IMR-90 (cell line): ENCODE data around the gene FAM53B. TPM values are rescaled to one million over a fixed set of nuclear protein-coding genes. Genes with fewer than 3 reads are reported as not detected.

ENCODE experiments used
- ATAC-seq: fragments of 200-7000 bp; cut with Tn5 transposase; 2 replicates; pipeline ENCODE4 v1.9.1; 2020; ENCODE audit warnings: low read depth, mild to moderate bottlenecking, moderate library complexity
- BruUV-seq: library from RNA; stranded (reverse); fragments of 400-500 nt; replicated peaks from 2 replicates; lab custom pipeline; 2021; lab: Mats Ljungman, UMichigan
- CTCF ChIA-PET: fragments of 300-600 bp; formaldehyde crosslinking; extraction: SDS; loops from one replicate; lab custom pipeline; 2021; ENCODE audit warnings: antibody characterized with exemption; lab: Yijun Ruan, JAX
- POLR2A ChIA-PET: fragments of 300-600 bp; sonication (Branson Sonifier 250); formaldehyde crosslinking; loops from one replicate; lab custom pipeline; 2022; ENCODE audit warnings: antibody characterized with exemption; ENCODE audit not compliant: unreplicated experiment; lab: Charles Lee
- DNase-seq: peaks from one replicate; pipeline ENCODE4 v3.0.0; 2013
- H2AFZ ChIP-seq: replicated peaks from 2 replicates; pipeline ENCODE3; 2013; ENCODE audit warnings: low read length, mild to moderate bottlenecking; ENCODE audit not compliant: poor library complexity
- H2AK5ac ChIP-seq: 2 replicates; pipeline ENCODE4 v1.6.1; 2013; ENCODE audit warnings: low read depth, low read length, inconsistent platforms
- H2AK9ac ChIP-seq: replicated peaks from 2 replicates; pipeline ENCODE3; 2013; ENCODE audit warnings: mild to moderate bottlenecking, low read depth, low read length, moderate library complexity; ENCODE audit not compliant: poor library complexity
- H2BK120ac ChIP-seq: 2 replicates; pipeline ENCODE4 v1.6.1; 2013; ENCODE audit warnings: low read depth, low read length, inconsistent platforms
- H2BK15ac ChIP-seq: 3 replicates; pipeline ENCODE4 v1.6.1; 2013; ENCODE audit warnings: low read depth, low read length, inconsistent platforms
- H2BK20ac ChIP-seq: 2 replicates; pipeline ENCODE4 v1.6.1; 2013; ENCODE audit warnings: low read depth, mild to moderate bottlenecking, inconsistent platforms, low read length, moderate library complexity
- H2BK5ac ChIP-seq: 2 replicates; pipeline ENCODE4 v1.6.1; 2013; ENCODE audit warnings: mild to moderate bottlenecking, low read depth, low read length, inconsistent platforms; ENCODE audit not compliant: poor library complexity, severe bottlenecking
- H3K14ac ChIP-seq: replicated peaks from 2 replicates; pipeline ENCODE4 v1.6.1; 2013; ENCODE audit warnings: low read depth, low read length, inconsistent platforms
- H3K18ac ChIP-seq: 2 replicates; pipeline ENCODE4 v1.6.1; 2013; ENCODE audit warnings: low read depth, low read length, control low read depth
- H3K23ac ChIP-seq: 2 replicates; pipeline ENCODE4 v1.6.1; 2013; ENCODE audit warnings: low read depth, low read length, inconsistent platforms
- H3K27ac ChIP-seq: 2 replicates; pipeline ENCODE4 v1.5.1; 2013; ENCODE audit warnings: mild to moderate bottlenecking, control low read depth, low read length; ENCODE audit not compliant: insufficient read depth
- H3K27me3 ChIP-seq: 2 replicates; pipeline ENCODE4 v1.6.1; 2013; ENCODE audit warnings: low read length; ENCODE audit not compliant: control insufficient read depth, insufficient read depth
- H3K36me3 ChIP-seq: 2 replicates; pipeline ENCODE4 v1.6.1; 2013; ENCODE audit warnings: low read length, mixed read lengths; ENCODE audit not compliant: control insufficient read depth, insufficient read depth
- H3K4ac ChIP-seq: 2 replicates; pipeline ENCODE4 v1.6.1; 2013; ENCODE audit warnings: low read depth, low read length, inconsistent platforms
- H3K4me1 ChIP-seq: 2 replicates; pipeline ENCODE4 v1.6.1; 2013; ENCODE audit warnings: low read length, mixed read lengths; ENCODE audit not compliant: control insufficient read depth, insufficient read depth
- H3K4me2 ChIP-seq: 2 replicates; pipeline ENCODE4 v1.6.1; 2013; ENCODE audit warnings: low read depth, mild to moderate bottlenecking, control low read depth, low read length, moderate library complexity
- H3K4me3 ChIP-seq: 2 replicates; pipeline ENCODE4 v1.5.1; 2013; ENCODE audit warnings: low read depth, mild to moderate bottlenecking, control low read depth, low read length, moderate library complexity; ENCODE audit not compliant: insufficient read depth
- H3K56ac ChIP-seq: 2 replicates; pipeline ENCODE4 v1.6.1; 2013; ENCODE audit warnings: low read length, inconsistent platforms; ENCODE audit not compliant: insufficient read depth; ENCODE audit errors: extremely low read depth
- H3K79me1 ChIP-seq, 2 experiments: 2 replicates each; pipeline ENCODE4 v1.6.1; 2013; ENCODE audit warnings: low read length in 2 of 2, inconsistent platforms in 1 of 2, low read depth in 1 of 2
- H3K9ac ChIP-seq: 2 replicates; pipeline ENCODE4 v1.6.1; 2013; ENCODE audit warnings: low read depth, low read length, control low read depth
- H3K9me1 ChIP-seq: 2 replicates; pipeline ENCODE4 v1.6.1; 2013; ENCODE audit warnings: low read length, inconsistent platforms; ENCODE audit not compliant: insufficient read depth
- H3K9me3 ChIP-seq: 2 replicates; pipeline ENCODE4 v1.6.1; 2013; ENCODE audit warnings: low read length; ENCODE audit not compliant: control insufficient read depth, insufficient read depth
- H4K20me1 ChIP-seq: 2 replicates; pipeline ENCODE4 v1.6.1; 2013; ENCODE audit warnings: low read length, inconsistent platforms; ENCODE audit not compliant: insufficient read depth
- H4K5ac ChIP-seq: 2 replicates; pipeline ENCODE4 v1.6.1; 2013; ENCODE audit warnings: mild to moderate bottlenecking, low read depth, low read length, control low read depth
- H4K8ac ChIP-seq, 2 experiments: 2 replicates each; pipeline ENCODE4 v1.6.1; 2013; ENCODE audit warnings: low read depth in 2 of 2, low read length in 2 of 2, control low read depth in 1 of 2, inconsistent platforms in 1 of 2
- H4K91ac ChIP-seq: 2 replicates; pipeline ENCODE4 v1.6.1; 2013; ENCODE audit warnings: low read depth, low read length, inconsistent platforms; ENCODE audit not compliant: insufficient read depth
- BHLHE40 ChIP-seq: fragments of 150-350 bp; IDR thresholded peaks from 2 replicates; pipeline ENCODE4 v1.6.1; 2016; ENCODE audit warnings: mild to moderate bottlenecking, low read depth, low read length
- CEBPB ChIP-seq: IDR thresholded peaks from 2 replicates; pipeline ENCODE4 v1.6.1; 2012; ENCODE audit warnings: low read depth, low read length, improper control_type of control experiment
- MAFK ChIP-seq: IDR thresholded peaks from 2 replicates; pipeline ENCODE4 v1.6.1; 2012; ENCODE audit warnings: low read depth, low read length, improper control_type of control experiment
- NFE2L2 ChIP-seq: fragments of 150-350 bp; IDR thresholded peaks from 2 replicates; pipeline ENCODE4 v1.6.1; 2016; ENCODE audit warnings: low read depth, mild to moderate bottlenecking, low read length
- WGBS, 2 experiments: methylation state at CpG; one replicate each; pipeline versions ENCODE4 v1.1.5 to v1.1.7; 2013; ENCODE audit warnings: missing lambda C conversion rate in 2 of 2; ENCODE audit not compliant: insufficient read length in 1 of 2; ENCODE audit errors: extremely low coverage in 2 of 2; 5-methylcytosine and 5-hydroxymethylcytosine counted together
- dilution Hi-C: fragments of 300-500 bp; cut with HindIII; formaldehyde crosslinking; loops from one replicate; pipeline ENCODE4 v1.14.3; 2018; ENCODE audit warnings: low sequenced_read_pairs; ENCODE audit not compliant: unreplicated experiment
- in situ Hi-C: fragments of 300-500 bp; cut with MboI; formaldehyde crosslinking; loops from 3 replicates; pipeline ENCODE4 v1.14.3; 2019; ENCODE audit warnings: low sequenced_read_pairs, inconsistent platforms, mixed read lengths
- intact Hi-C: fragments of 100-400 bp; cut with micrococcal nuclease; formaldehyde crosslinking; loops from 2 replicates; pipeline ENCODE4 v1.10.0; 2022
- polyA plus RNA-seq, 3 experiments: library from polyadenylated mRNA; depleted of rRNA; stranded (reverse); fragments of >200 nt; gene quantifications; 2 replicates each; pipeline ENCODE4 v1.2.3, GENCODE V29; 2012; ENCODE audit warnings: low replicate concordance in 1 of 3
- total RNA-seq: library from RNA; depleted of rRNA; stranded (reverse); fragments of >200 nt; gene quantifications from 2 replicates; pipeline ENCODE4 v1.2.3, GENCODE V29; 2012

The FAM53B gene
- total and polyA plus RNA-seq, 2 of the 4 experiments (the other 2 are of a cell fraction): 3.8 to 5.7 TPM

- no peak overlapping the region for H2BK20ac ChIP-seq
- no peak overlapping the region for H2BK120ac ChIP-seq
- H3K36me3 ChIP-seq: no peaks in the 10 kb centered on the region
- no peak overlapping the region for H3K4me2 ChIP-seq
- no peaks in the 10 kb centered on the region for H4K20me1 ChIP-seq
- no TSS peak for BruUV-seq
- H3K56ac ChIP-seq: no peak overlapping the region
- no peak overlapping the region for H4K91ac ChIP-seq
- no peak overlapping the region for H3K14ac ChIP-seq
- no peak overlapping the region for H3K27ac ChIP-seq
- dilution Hi-C loops: no loop called here
- TF ChIP-seq BHLHE40 (no peak), NFE2L2 (no peak), CEBPB (no peak), MAFK (no peak)
- H3K23ac ChIP-seq: no peak overlapping the region
- 73% methylated on average over 5 of the region's 7 CpGs; no CpG with 5 or more reads in 1 of the 2 experiments for WGBS, 2 experiments
- no peaks in the 10 kb centered on the region for H3K4me1 ChIP-seq
- intact Hi-C loops: no loop called here
- no peaks in the 10 kb centered on the region for H3K79me1 ChIP-seq
- no peak overlapping the region for H2BK15ac ChIP-seq
- no peak overlapping the region for H2BK5ac ChIP-seq
- CTCF ChIA-PET: no interaction called here
- H4K8ac ChIP-seq: no peak overlapping the region
- H3K4ac ChIP-seq: no peak overlapping the region
- ATAC-seq (no peak), DNase-seq (no peak)
- H4K5ac ChIP-seq: no peak overlapping the region
- peaks cover 5% of the 10 kb centered on the region; the same call in 1 of the 2 replicates for H3K27me3 ChIP-seq
- no peak overlapping the region for H2AK5ac ChIP-seq
- no peaks in the 10 kb centered on the region for H3K9me1 ChIP-seq
- H3K18ac ChIP-seq: no peak overlapping the region
- H2AFZ ChIP-seq: no peak overlapping the region
- in situ Hi-C loops: no loop called here
- no peak overlapping the region for H2AK9ac ChIP-seq
- H3K4me3 ChIP-seq: no peak overlapping the region
- peaks cover 12% of the 10 kb centered on the region for H3K9me3 ChIP-seq
- POLR2A ChIA-PET: no interaction called here
- no peak overlapping the region for H3K9ac ChIP-seq
These were observed 152.1 kb downstream of the FAM53B start for GRCh38 chr10:124592101-124592500.
